Measurements from ENCODE around the gene TMA7. TPM values are rescaled to one million over a fixed set of nuclear protein-coding genes. Genes with fewer than 3 reads are reported as not detected.
"Not testable (repeated sequence)": the region's sequence is repeated elsewhere in the genome, so short reads cannot be mapped to it uniquely, and the experiment has no call there.

Gene TMA7
- total RNA-seq, 1 donor from 2014 or later = 186 TPM

GRCh38 chr3:48399387-48400172 is 40.5 kb upstream of the TMA7 start:
- Mint-ChIP-seq H3K36me3 (peaks cover 6% of the 10 kb centered on the region), H3K9me3 (no peaks in the 10 kb centered on the region), H3K27ac (no peak overlapping the region), H3K4me3 (no peak overlapping the region), H3K4me1 (no peaks in the 10 kb centered on the region), H3K27me3 (ENCODE audit: low read depth) (peaks cover 11% of the 10 kb centered on the region)
- no peak for DNase-seq (ENCODE audit: low spot score in 2 of 2, unreplicated experiment in 2 of 2)
- TF ChIP-seq CTCF (IDR thresholded peaks at IDR 0.05; ENCODE audit: unreplicated experiment) = no peak

GRCh38 chr3:48400824-48401433 is 39.1 kb upstream of the TMA7 start:
- Mint-ChIP-seq H3K27ac (peak overlapping the region; percentile 37), H3K27me3 (ENCODE audit: low read depth) (peaks cover 4% of the 10 kb centered on the region), H3K4me3 (no peak overlapping the region), H3K36me3 (peaks cover 8% of the 10 kb centered on the region), H3K4me1 (no peaks in the 10 kb centered on the region), H3K9me3 (no peaks in the 10 kb centered on the region)
- DNase-seq (ENCODE audit: low spot score in 2 of 2, unreplicated experiment in 2 of 2) = peak in 1 of 2 experiments; percentile 35
- TF ChIP-seq CTCF (IDR thresholded peaks at IDR 0.05; ENCODE audit: unreplicated experiment) = peak; percentile 64

DNA sequence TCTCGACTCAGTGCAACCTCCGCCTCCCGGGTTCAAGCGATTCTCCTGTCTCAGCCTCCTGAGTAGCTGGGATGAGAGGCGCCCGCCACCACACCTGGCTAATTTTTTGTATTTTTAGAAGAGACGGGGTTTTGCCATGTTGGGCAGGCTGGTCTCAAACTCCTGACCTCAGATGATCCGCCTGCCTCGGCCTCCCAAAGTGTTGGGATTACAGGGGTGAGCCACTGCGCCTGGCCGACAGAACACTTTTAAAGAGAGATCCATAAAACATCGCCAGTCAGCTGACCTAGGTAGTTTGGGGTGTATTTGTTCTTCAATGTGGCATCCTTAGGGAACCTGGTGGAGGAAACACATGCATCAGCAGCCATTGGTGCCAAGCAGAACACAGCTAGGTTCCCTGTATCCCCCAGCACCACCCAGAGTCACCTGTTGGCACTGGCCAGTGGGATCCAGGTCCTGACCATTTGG is 38.6 kb upstream of the TMA7 start:
- not testable (repeated sequence) for H3K27ac Mint-ChIP-seq; H3K36me3 Mint-ChIP-seq; H3K4me3 Mint-ChIP-seq; H3K9me3 Mint-ChIP-seq; H3K4me1 Mint-ChIP-seq; DNase-seq (ENCODE audit: low spot score in 2 of 2, unreplicated experiment in 2 of 2); H3K27me3 Mint-ChIP-seq (ENCODE audit: low read depth)

- Mint-ChIP-seq H3K36me3 (peaks cover 8% of the 10 kb centered on the region), H3K9me3 (no peaks in the 10 kb centered on the region), H3K4me3 (no peak overlapping the region), H3K27ac (peak overlapping the region; percentile 22), H3K27me3 (ENCODE audit: low read depth) (peaks cover 1% of the 10 kb centered on the region), H3K4me1 (no peaks in the 10 kb centered on the region)
- TF ChIP-seq CTCF (IDR thresholded peaks at IDR 0.05; ENCODE audit: unreplicated experiment) = no peak
- peak in 1 of 2 experiments; percentile 38 for DNase-seq (ENCODE audit: low spot score in 2 of 2, unreplicated experiment in 2 of 2)
These were observed 37.8 kb upstream of the TMA7 start for GRCh38 chr3:48402281-48402732.

DNA sequence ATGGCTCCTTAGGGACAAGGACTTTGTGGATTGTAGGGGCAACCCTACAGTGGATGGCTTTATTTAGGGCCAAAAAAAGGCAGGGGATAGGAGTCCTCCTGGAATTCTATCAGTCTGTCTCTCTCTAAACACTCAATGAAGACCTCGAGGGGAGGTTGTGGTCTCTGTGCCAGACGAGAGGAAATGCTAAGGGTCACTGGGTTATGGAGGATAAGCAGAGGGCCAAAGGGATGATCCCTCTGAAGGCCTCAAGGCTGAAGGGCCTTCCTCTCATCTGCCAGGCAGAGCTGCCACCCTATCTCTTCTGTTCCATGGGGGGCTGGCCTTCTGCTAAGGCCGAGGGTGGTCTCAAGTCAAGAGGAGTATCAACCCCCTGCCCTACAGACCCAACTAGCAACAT is 37.1 kb upstream of the TMA7 start:
- Mint-ChIP-seq H3K9me3 (no peaks in the 10 kb centered on the region), H3K27ac (no peak overlapping the region), H3K4me3 (no peak overlapping the region), H3K4me1 (no peaks in the 10 kb centered on the region), H3K27me3 (ENCODE audit: low read depth) (no peaks in the 10 kb centered on the region), H3K36me3 (peaks cover 8% of the 10 kb centered on the region)
- DNase-seq (ENCODE audit: low spot score in 2 of 2, unreplicated experiment in 2 of 2) = no peak
- no peak for TF ChIP-seq CTCF (IDR thresholded peaks at IDR 0.05; ENCODE audit: unreplicated experiment)
